DMS114 treated with DMSO at 0.1 percent for 48 hours (cell line): ENCODE results near the gene CBFA2T3.

Experiments
- DNase-seq: peaks from one replicate; lab custom pipeline; 2025; ENCODE audit not compliant: unreplicated experiment; lab: John Stamatoyannopoulos, UW

CBFA2T3 gene

GRCh38 chr16:88878967-88879787 lies 97.8 kb downstream of the CBFA2T3 start:
- DNase-seq, result no peak

GRCh38 chr16:88878356-88878755 lies 98.7 kb downstream of the CBFA2T3 start:
- DNase-seq, result no peak

- no peak for DNase-seq
Observed at GRCh38 chr16:88877564-88878289, 99.3 kb downstream of the CBFA2T3 start.

GRCh38 chr16:88876942-88877526 lies 100.0 kb downstream of the CBFA2T3 start:
- DNase-seq, result no peak

- DNase-seq, result no peak
Observed at GRCh38 chr16:88875703-88876234, 101.2 kb downstream of the CBFA2T3 start.

GRCh38 chr16:88874938-88875599 lies 101.9 kb downstream of the CBFA2T3 start:
- no peak for DNase-seq

GRCh38 chr16:88872650-88873331 lies 104.2 kb downstream of the CBFA2T3 start:
- no peak for DNase-seq

GRCh38 chr16:88871730-88872416 lies 105.1 kb downstream of the CBFA2T3 start:
- no peak for DNase-seq

- DNase-seq, result no peak
Observed at GRCh38 chr16:88871349-88871702, 105.7 kb downstream of the CBFA2T3 start.

- no peak for DNase-seq
Observed at GRCh38 chr16:88870608-88871348, 106.2 kb downstream of the CBFA2T3 start.

- no peak for DNase-seq
Observed at GRCh38 chr16:88869673-88869980, 107.4 kb downstream of the CBFA2T3 start.

GRCh38 chr16:88868974-88869672 lies 107.9 kb downstream of the CBFA2T3 start:
- DNase-seq, result no peak

- DNase-seq, result no peak
Observed at GRCh38 chr16:88867581-88868246, 109.3 kb downstream of the CBFA2T3 start.

- DNase-seq, result no peak
Observed at GRCh38 chr16:88866151-88866920, 110.7 kb downstream of the CBFA2T3 start, which contains the start of gene PABPN1L. PABPN1L (minus strand) TSS chr16:88866660; CDS start chr16:88866606, 54 bp downstream.

- DNase-seq, result no peak
Observed at GRCh38 chr16:88865742-88866141, 111.3 kb downstream of the CBFA2T3 start.

- DNase-seq, result no peak
Observed at GRCh38 chr16:88865310-88865709, 111.7 kb downstream of the CBFA2T3 start.

GRCh38 chr16:88864521-88864920 lies 112.5 kb downstream of the CBFA2T3 start:
- no peak for DNase-seq

GRCh38 chr16:88864099-88864498 lies 112.9 kb downstream of the CBFA2T3 start:
- DNase-seq, result no peak
